Upper lobe of right lung (tissue), 1 donor: Measurements from ENCODE around the gene TRMT61A. TPM values are rescaled to one million over a fixed set of nuclear protein-coding genes. Genes with fewer than 3 reads are reported as not detected.

Source experiments
- ATAC-seq: fragments of 200-7000 bp; cut with Tn5 transposase; one replicate; pipeline ENCODE4 v1.9.1; 2020; ENCODE audit warnings: mild to moderate bottlenecking, moderate library complexity
- DNase-seq: peaks from one replicate; pipeline ENCODE4 v3.0.0-alpha.2; 2020
- H3K27ac ChIP-seq: fragments of 200-600 bp; one replicate; pipeline ENCODE4 v1.8.0; 2022
- H3K27me3 ChIP-seq: fragments of 200-600 bp; one replicate; pipeline ENCODE4 v1.8.0; 2022; ENCODE audit warnings: mild to moderate bottlenecking
- H3K36me3 ChIP-seq: fragments of 200-600 bp; one replicate; pipeline ENCODE4 v1.8.0; 2022
- H3K4me1 ChIP-seq: fragments of 200-600 bp; one replicate; pipeline ENCODE4 v1.8.0; 2022
- H3K4me3 ChIP-seq: fragments of 200-600 bp; one replicate; pipeline ENCODE4 v1.8.0; 2022; ENCODE audit warnings: mild to moderate bottlenecking
- H3K9me3 ChIP-seq: fragments of 200-600 bp; one replicate; pipeline ENCODE4 v1.8.0; 2022
- CTCF ChIP-seq: fragments of 200-600 bp; IDR thresholded peaks from one replicate; pipeline ENCODE4 v1.8.0; 2022; ENCODE audit warnings: antibody characterized with exemption
- intact Hi-C: fragments of 100-400 bp; cut with DNase I; formaldehyde crosslinking; loops from one replicate; pipeline ENCODE4 v1.11.0; 2022
- total RNA-seq: library from RNA; stranded (reverse); fragmentation: NEBNext Ultra II Directional; extraction: Animal tissue kit (Norgen Biotek cat#: 25700); gene quantifications from one replicate; pipeline ENCODE4 v1.2.1, GENCODE V29; 2021
- donor health status: DM: no; HTN: yes; CAD: no; lungs with severe emphysema.

TRMT61A gene
- total RNA-seq, 1 donor from 2014 or later = 11.6 TPM

- no peak for TF ChIP-seq CTCF
- ATAC-seq (no peak), DNase-seq (no peak)
- Histone ChIP-seq H3K27ac (no peak overlapping the region), H3K36me3 (peaks cover 26% of the 10 kb centered on the region), H3K9me3 (no peaks in the 10 kb centered on the region), H3K4me3 (no peak overlapping the region), H3K4me1 (peaks cover 29% of the 10 kb centered on the region), H3K27me3 (no peaks in the 10 kb centered on the region)
- intact Hi-C loops = no loop called here
These were observed 1.8 kb downstream of the TRMT61A start for GRCh38 chr14:103530831-103531230.

- Histone ChIP-seq H3K27me3 (no peaks in the 10 kb centered on the region), H3K4me1 (peaks cover 27% of the 10 kb centered on the region)
- no peak for TF ChIP-seq CTCF
These were observed 2.6 kb downstream of the TRMT61A start for GRCh38 chr14:103531421-103532215.

GRCh38 chr14:103532216-103533136, 3.5 kb downstream of the TRMT61A start:
- DNase-seq = no peak
- Histone ChIP-seq H3K36me3 (peaks cover 26% of the 10 kb centered on the region), H3K27me3 (no peaks in the 10 kb centered on the region), H3K9me3 (no peaks in the 10 kb centered on the region), H3K4me1 (peaks cover 23% of the 10 kb centered on the region), H3K27ac (no peak overlapping the region), H3K4me3 (no peak overlapping the region)
- intact Hi-C loops = no loop called here
- TF ChIP-seq CTCF = no peak
- ATAC-seq = no peak

More at GRCh38 chr14:103531421-103532215, 2.6 kb downstream of the TRMT61A start:
- peaks cover 26% of the 10 kb centered on the region for H3K36me3 ChIP-seq
- ATAC-seq (no peak), DNase-seq (no peak)
- no peak overlapping the region for H3K4me3 ChIP-seq
- intact Hi-C loops = no loop called here
- no peaks in the 10 kb centered on the region for H3K9me3 ChIP-seq
- no peak overlapping the region for H3K27ac ChIP-seq

- intact Hi-C loops = no loop called here
- DNase-seq (no peak), ATAC-seq (no peak)
- TF ChIP-seq CTCF = no peak
- no peaks in the 10 kb centered on the region for H3K9me3 ChIP-seq
- H3K4me1 ChIP-seq = peaks cover 15% of the 10 kb centered on the region
- H3K36me3 ChIP-seq = peaks cover 26% of the 10 kb centered on the region
- H3K4me3 ChIP-seq = no peak overlapping the region
- H3K27me3 ChIP-seq = no peaks in the 10 kb centered on the region
- H3K27ac ChIP-seq = no peak overlapping the region
These were observed 4.4 kb downstream of the TRMT61A start for GRCh38 chr14:103533137-103533998.

GRCh38 chr14:103533999-103534575, 5.1 kb downstream of the TRMT61A start:
- Histone ChIP-seq H3K4me1 (peaks cover 20% of the 10 kb centered on the region), H3K27ac (no peak overlapping the region), H3K36me3 (peaks cover 26% of the 10 kb centered on the region), H3K4me3 (no peak overlapping the region), H3K9me3 (no peaks in the 10 kb centered on the region), H3K27me3 (no peaks in the 10 kb centered on the region)
- no peak for TF ChIP-seq CTCF
- DNase-seq (no peak), ATAC-seq (no peak)
- intact Hi-C loops = no loop called here
